GM18498 (cell line): Measurements from ENCODE around the gene RTN4R.

Experiments
- ATAC-seq: cut with Tn5 transposase; IDR thresholded peaks from one replicate; pipeline ENCODE4 v1.9.1; 2021; ENCODE audit warnings: mild to moderate bottlenecking, moderate library complexity; ENCODE audit not compliant: unreplicated experiment

RTN4R gene

DNA sequence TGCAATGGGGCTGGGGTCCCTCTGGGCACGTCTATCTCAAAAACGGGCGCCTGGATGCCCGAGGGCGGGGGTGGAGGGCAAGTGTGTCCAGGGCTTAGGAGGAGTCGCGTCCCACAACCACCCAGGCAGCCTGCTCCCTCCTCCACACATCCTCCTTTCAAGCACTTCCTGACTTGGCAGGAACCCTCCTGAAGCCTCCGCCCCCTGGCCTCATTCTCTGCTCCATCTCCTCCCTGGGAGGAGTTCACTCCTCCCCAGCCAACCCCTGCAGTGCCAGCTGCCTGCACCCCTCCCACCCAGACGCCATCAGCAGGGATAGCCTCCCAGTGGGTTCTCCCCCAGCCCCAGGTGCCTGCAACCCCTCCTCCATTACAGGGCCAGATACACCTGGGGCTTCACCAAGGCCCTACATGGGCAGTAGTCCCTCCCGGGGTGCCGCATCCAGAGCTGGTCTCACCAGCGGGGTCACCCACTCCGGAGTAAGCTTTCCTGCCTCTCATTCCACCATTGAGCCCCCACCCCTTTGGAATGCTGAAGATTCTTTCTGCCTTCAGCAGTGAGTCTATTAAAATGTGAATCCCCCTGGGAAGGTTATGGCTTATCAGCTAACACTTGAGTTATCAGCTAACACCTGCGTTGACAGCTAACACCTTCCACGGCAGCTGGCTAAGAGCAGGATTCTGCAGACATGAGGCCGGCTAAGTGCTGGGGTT lies 24.4 kb downstream of the RTN4R start:
- no peak for ATAC-seq

DNA sequence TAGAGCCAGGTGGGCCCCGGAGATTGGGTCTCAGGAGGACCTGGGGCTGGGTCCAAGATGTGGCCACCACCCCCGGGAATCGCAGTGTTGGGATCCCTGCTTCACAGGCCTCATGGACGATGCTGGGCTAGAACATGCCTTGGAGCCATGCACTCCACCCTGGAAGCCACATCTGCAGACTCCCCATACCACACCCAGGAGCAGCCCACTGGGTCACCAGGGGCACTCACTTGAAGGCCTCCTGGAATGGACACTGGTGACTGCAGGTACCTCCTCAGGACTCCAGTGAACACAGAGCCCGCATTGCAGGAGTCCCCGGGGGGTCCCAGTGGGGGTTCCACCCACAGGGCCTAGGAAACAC lies 25.0 kb downstream of the RTN4R start:
- ATAC-seq, result no peak

DNA sequence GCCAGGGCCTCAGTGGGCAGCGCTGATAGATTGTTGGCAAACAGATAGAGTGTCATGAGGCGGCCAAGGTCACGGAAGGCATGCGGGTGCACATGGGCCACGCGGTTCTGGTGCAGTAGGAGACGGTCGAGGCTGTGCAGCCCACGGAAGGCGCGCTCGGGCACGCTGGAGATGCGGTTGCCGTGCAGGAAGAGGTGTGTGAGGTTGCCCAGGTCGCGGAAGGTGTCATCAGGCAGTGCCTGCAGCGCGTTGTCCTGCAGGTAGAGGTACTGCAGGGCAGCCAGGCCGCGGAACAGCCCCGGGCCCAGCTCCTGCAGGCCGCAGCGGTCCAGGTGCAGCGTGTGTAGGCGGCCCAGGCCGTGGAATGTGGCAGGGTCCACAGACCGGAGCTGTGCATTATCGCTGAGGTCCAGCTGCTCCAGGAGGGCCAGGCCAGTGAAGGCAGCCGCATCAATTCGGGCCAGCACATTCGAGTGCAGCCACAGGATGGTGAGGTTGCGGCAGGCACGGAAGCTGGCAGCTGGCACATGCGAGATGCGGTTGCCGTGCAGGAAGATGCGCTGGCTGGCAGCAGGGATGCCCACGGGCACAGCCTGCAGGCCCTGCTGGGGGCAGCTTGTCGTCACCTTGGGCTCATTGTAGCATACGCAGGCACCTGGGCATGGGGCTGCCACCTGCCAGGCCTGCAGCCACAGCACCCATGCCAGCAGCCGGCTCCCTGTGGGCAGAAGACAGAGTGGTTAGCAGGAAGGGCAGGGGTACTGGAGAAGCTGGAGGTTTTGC lies 25.5 kb downstream of the RTN4R start:
- ATAC-seq, result no peak

DNA sequence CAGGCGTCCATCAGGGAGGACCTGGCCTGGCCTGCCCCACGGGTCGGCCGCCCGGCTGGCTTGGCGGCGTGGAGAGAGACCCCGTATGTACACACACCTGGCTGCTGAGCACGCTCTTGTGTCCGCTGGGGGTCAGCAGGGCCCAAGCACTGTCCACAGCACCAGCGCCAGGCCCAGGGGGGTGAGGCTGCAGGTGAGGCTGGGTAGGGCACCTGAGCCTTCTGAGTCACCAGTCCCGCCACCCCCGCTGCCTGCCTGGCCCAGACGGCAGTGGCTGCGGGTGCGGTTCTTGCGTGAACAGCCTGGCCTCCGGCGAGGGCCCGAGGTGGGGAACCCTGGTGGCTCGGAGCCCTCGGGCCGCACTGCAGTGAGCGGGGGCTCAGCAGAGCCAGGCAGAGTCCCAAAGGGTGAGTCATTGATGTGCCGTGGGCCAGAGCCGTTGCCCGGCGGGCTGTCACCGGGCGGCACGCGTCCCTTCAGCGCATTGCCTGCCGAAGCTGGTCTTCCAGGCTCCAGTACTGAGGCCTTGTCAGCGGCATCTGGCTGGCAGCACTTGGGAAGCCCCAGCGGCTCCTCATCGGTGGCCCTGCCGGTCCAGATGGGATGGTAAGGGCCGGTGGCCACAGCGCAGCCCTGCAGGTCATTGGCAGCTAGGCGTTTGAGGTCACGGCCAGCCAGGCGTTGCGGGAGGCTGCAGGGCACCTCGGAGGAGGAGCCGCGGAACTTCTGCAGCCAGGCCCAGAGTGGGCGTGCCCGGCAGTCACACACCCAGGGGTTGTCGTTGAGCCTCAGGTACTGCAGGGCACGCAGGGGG lies 26.3 kb downstream of the RTN4R start:
- no peak for ATAC-seq

DNA sequence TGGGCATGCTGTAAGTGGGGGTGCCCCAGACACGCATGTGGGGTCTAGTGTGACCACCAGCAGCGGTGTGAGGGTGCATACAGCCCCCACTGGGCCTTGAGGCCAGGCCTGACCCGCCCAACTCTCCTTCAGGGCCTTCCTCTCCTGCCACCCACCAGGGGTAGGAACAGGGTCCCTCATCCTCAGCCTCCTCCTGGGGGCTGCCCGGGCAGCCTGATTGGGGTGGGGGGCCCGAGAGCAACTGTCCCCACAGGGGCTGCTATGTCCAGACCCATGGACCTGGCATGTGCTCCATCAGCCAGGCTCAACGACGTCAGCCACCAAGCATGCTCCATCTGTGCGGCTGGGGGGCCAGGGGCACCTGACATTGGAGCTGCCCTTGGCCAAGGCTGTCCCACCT lies 27.2 kb downstream of the RTN4R start:
- ATAC-seq, result no peak

DNA sequence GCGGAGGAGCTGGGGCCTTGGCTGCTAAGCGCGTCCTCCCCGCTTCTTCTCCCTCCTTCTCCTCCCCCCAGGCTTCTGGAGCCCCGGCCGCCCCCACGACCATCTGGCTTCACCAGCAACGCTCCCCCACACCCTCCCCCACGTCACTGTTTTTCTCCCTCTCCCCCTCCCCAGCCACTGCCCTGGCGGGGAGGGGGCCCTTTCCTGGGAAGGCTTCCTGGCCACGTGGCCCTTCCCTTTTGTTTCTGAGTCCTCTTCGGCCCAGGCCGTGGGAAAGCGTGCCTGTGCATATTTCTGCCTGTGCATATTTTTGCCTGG lies 27.7 kb downstream of the RTN4R start:
- no peak for ATAC-seq

DNA sequence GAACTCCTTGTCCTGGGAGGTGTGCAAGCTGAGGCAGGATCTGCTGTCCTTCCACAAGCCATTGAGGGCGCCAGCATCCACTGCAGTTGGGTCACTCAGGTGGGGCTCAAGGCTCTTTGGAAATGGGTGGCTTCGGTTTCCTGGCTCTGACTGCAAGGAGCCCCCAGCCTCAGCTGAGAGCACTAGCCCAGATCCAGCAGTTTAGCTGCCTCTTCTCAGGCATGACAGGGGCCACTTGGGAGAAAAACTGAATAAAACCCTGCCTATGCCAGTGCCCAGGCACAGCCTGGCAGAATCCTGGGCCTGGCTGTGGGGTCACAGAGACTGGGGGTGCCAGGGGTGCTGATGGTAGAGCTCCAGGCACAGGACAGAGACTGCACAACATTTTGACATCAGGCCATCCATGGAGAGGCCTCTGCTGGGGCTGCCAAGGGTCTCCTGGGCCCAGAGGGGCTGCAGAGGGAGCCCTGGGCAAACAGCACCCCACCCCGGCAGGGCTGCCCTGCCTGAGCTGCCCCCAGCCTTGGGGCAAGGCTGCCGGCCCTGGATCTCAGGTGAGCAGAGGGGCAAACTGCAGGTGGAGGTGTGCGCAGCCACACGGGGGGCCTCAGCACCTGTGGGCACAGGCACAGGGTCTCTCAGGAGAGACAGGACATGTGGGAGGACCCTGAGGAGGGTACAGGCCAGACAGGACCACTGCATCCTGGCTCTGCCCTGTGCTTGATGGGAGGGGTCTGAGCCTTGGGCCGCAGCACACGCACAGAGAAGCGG lies 28.3 kb downstream of the RTN4R start:
- no peak for ATAC-seq

DNA sequence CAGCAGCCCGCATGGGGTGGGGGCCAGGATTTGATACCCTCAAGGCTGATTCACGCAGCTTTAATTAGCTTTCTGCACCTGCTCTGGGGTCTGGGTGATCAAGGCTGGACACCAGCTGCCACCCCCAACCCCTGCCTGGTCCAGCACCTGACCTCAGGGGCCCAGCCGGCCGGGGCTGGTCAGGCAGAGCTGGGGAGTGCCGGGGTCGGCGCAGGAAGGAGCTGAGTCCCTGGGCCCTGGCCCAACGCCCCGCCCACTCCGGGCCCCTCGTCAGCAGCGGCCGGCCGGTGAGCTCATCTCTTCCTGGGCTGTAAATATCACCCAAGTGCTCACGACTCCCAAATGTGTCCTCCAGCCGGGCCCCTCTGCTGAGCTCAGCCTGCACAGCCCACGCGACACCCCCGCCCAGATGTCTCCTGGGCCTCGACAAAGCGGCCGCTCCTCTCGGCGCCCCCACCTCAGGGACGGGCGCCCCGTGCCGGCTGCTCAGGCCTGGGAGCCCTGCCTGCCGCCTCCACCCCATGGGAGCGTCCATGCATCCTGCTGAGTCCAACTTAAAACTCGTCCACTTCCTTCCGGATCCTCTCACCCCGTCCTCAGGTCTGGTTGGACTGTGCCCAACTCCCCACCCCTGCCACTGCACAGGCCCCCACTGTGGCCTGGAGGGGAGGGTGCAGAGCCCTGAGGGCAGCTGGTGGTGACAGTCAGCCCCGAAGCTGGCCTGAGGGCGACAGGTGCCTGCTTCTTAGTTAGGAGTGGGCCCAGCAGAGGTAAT lies 29.0 kb downstream of the RTN4R start:
- no peak for ATAC-seq

DNA sequence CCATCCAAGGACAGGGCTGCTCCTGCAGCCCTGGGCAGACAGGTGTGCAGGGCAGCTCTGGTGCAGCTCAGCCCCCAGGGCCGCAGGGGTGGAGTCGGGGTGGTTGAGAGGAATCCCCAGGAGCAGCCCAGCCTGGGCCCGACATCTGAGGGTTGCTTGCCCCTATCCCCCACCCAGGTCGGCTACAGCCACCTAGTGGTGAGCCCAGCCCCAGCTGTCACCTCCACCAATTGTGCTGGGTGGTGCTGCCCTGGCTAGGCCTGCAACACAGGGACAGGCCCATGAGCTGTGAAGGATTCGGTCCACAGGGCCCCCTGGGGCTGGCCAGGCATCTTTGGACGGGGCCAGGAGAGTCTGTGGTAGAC lies 29.6 kb downstream of the RTN4R start:
- ATAC-seq, result peak; percentile 65

DNA sequence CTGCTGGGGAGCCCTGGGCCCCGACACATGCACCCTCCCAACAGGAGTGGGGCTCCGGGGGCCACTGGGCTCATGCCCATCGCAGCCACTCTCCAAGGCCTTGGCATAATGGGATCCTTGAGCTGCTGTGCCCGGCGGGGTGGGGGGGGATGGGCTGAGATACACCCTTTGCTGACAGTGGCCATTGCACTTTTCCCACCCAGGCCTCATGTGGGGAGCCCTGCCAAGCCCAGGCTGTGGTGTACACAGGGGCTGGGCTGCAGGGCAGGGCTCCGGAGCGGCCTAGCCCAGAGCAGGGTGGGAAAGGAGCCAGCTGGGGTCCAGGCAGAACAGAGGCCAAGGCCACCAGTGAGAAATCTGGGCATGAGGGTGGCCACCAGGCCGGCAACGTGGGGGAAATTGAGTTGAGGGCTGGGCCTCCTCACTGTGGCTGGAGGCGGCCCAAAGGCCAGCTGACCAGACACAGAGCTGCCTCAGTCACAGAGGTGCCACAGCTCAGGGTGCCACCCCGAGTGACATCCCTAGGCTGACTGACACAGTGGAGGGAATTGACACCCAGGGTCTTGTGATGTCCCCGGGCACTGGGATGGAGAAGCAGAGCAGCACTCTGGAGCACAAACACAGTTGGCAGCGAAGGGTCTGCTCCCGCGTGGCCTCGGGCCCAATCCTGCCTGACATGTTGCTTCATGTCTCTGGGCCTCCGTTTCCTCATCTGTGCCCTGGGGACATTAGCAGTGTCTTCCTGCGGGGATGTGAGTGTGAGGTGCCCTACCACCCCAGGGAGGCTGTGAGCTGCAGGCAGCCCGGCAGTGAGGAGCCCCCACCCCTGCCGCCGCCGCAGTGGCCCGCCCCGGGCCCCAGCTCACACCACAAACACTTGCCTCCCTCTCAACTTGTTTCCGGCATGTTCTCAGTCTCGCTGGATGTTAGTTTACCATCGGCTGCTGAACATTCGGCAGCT lies 30.4 kb downstream of the RTN4R start:
- no peak for ATAC-seq

DNA sequence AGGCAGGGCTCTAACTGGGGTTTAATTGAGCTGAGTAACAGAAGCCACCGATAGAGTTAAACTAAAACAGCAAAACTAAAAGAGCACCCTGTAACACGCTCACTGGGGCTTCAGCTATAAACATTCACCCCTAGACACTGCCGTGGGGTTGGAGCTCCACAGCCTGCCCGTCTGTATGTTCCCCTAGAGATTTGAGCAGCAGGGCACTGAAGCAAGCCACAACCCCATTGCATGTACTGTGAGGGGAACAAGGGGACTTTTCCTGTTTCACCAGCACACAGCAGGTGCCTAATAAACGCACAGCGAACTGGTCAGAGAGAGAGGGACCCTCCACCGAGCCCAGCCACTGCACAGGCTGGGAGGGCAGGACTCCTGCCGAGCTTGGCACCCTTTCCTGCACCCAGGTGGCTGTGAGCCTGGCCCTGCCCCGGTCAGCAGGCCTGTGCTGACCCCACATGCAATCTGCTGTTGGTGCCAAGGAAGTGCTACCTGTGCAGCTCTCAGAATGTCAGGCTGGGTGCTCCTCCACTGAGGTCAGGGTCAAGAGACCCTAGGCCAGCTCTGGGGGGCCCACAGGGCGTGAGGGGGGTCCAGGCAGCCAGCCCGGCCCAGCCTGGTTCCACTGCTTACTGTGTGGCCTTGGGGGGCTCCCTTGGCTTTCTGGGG lies 31.9 kb downstream of the RTN4R start:
- no peak for ATAC-seq

DNA sequence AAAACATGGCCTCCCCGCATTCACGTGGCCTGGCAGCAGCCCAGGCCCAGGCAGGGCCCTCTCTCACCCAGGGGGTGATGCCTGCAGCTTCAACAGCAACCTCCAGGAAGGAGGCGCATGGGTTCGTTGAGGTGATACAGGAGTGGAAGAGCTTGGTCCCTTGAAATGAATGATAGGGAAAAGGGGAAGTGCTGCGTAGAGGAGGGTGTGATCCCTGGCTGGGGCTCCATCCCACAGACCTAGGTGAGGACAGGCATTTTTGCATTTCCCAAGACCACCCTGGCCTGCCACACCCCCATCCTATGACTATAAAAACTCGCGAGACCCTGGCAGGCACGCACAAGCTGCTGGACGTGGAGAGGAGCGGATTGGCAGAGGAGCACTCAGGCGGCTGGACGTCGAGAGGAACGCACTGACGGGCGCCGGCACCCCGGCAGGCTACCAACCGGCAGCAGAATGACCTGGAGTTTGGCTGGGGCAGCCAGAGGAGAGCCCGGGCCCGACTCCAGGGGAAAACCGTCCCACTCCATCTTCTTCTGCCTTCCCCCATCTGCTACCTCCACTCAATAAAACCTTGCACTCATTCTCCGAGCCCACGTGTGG lies 32.6 kb downstream of the RTN4R start:
- no peak for ATAC-seq

DNA sequence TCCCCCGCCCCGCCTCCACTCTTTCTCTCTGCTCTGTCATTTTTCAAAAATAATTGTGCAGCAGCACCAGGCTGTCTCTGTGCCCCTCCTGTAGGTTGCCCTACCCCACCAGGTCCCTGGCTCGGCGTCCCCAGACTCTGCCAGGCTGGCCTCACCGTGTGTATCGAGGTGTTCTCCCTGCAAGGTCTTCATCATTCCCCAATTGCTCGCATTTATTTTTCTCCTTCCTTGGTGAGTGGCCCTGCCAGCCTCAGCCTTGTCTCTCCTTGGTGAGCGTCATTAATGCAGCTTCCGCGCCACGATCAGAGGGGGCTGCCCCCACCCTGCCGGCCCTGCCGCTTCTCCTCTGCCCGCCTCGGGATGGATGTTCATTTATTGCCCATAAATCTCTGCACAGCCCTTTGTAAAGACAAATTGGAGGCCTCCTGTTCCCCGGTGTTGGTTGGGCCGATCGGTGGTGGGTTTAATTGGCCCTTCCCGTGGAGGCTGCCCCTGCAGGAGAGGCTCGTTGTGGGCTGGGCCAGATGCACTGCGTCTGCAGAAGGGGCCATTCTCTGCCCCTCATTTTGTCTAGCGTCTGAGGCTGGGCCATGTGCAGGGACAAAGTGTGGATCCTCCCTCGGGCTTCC lies 33.2 kb downstream of the RTN4R start:
- ATAC-seq, result no peak

DNA sequence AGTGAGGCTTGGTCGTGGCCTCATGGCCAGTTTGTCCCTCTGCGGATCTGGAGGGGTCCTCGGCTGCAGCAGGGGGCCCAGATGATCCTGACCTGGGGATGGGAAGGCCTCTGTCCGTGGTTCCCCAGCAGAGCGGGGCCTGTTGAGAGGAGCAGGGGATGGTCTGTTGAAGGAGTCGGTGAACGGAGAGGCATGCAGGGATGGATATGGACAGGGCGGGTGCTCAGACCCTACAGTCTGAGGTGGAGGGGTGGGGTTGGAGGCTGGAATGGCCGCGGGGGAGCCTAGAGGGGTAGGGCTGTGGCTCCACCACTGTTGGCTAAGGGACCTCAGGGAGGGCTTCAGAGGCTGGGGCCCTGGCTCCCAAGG lies 33.8 kb downstream of the RTN4R start:
- ATAC-seq, result no peak

DNA sequence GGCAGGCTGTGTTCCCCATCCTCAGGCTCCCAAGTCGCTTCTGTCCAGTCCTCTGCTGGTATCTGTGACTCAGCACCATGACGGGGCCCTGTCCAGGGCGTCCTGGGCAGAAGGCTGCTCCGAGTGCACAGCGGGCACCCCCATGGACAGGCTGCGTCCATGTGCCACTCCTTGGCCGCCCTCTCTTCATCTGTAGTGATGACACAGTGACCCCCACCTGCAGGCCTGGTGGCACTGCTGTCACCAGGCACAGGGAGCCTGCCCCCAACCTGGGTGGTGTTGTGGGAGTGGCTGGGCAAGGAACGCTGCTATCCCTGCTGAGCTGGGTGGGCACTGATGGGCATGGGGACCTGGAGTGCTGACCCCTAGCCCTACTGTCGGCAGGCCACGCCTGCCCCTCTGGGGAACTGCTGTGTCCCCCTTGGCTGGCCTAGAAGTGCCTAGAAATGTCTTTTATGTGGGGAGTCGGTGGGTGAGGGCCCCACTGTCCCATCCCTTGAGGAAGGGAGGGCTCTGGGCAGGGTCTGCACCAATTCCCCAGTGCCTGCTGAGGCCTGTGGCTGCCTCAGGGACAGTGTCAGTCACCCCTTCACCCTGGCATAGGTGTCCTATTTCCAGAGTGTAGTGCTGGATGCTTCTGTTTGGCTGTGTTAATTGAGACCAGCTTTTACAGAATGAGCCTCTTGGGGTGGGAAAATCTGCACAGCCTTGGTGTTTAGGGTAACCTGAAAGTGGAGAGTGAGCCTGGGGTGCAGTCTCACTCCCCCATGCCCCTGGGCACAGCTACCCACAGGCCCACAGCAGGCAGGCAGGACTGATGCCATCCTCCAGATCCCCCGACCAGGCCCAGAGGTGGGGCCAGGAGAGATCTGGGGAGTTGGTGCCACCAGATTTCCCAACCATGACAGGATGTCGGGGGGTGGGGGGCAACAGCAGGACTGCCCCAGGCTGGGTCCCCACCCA lies 34.5 kb downstream of the RTN4R start:
- no peak for ATAC-seq

DNA sequence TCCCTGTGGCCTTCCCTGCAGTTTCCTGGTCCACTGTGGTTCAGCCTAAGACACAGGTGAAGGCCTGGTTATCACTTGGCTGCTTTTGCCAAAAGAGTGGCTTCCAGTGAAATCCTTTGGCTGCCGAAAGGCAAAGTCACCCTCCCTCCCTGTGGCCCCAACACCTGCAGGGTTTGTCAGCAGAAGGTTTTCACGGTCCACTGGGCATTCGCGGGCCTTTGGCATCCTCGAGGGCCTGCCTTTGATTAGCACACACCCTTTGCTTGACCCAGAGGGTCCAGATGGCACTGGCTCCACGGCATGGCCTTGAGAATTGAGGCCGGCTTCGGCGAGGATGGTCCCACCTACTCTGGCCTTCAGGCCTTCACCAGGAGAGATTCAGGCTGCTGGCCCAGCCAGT lies 35.3 kb downstream of the RTN4R start:
- ATAC-seq, result no peak

DNA sequence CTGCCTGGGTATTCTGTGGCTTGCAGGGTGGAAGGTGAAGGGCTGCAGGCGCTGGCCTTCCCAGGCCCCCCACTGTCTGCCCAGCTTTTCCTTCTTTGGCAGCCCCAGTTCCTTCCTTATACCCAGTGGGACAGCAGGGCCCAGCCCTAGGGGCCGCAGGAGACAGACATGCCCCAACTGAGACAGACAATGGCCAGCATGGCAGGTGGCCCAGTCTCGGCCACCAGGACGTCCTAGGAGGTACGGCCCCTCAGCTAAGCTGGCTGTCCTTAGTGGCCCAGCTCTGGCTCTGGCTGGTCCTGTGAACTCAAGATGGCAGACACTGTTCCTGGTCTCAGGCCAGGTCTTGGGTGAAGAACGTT lies 35.9 kb downstream of the RTN4R start:
- ATAC-seq, result no peak
